GM18909 (cell line): ENCODE data around the gene SSRP1.
"Not testable (repeated sequence)": the region's sequence is repeated elsewhere in the genome, so short reads cannot be mapped to it uniquely, and the experiment has no call there.

Experiments used
- ATAC-seq: cut with Tn5 transposase; IDR thresholded peaks from one replicate; pipeline ENCODE4 v1.9.1; 2021; ENCODE audit warnings: mild to moderate bottlenecking; ENCODE audit not compliant: unreplicated experiment, poor library complexity

The SSRP1 gene

DNA sequence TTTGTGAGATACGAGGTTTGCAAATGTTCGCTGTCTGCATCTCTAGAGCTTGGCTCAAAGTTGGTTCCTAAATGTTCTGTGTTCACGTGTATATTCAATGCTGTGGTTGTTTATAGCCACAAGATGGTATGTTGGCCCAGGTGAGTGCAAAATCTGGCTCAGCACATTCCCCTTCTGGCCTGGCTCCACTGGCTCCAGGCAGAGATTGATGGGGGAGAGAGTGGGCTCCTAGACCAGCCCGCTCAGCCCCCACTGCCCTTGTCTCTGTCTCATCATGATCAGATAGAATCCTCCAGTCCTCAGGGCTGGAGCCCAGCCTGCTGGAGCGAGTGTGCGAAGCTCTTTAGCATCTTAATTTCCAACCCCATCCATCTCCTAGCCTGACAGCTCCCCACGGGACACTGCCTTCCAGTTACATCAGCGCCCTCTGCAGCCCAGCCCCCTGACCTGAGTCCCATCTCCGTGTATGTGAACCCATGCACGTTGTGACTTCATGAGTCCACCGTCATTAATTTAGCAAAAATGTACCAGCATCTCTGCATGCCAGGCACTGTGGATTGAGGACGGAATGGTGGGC lies 4.4 kb upstream of the SSRP1 start:
- no peak for ATAC-seq

DNA sequence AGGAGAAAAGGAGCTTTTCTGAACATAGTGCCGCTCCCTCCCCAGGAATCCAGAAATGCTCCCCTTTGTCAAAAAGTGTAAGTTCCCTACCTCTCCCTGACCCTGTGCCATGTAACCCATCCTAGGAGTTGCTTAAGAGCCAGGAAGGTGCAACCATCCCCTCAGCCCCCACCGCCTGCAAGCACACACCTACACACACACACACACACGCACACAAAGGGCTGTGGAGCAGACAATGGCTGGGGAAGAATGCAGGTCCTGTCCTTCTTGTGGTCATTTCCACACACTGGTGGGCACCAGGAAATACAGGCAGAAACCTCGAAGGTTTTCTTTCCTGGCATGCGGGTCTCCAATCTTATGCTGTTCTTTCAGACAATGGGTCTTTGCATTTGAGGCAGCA lies 3.6 kb upstream of the SSRP1 start:
- ATAC-seq = no peak

DNA sequence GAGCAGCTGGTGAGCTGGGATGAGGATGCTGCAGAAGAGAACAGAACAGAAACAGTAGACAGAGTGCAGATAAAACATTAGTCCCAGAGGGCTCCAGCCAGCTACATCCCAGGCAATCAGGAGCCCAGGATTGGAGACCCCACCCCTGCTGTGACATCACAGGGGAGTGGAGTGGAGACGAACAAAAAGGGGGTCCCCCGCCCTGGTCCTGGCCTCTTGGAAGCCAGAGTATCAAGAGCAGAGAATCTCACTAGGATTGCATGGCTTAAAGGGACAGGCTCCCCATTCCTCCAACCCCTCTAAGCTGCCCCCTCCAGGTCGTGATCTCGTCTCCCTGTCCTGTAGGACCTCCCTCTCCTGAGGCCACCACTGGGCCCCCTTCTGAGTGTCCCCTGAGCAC lies 2.5 kb upstream of the SSRP1 start, which contains the start of gene P2RX3:
Gene P2RX3, plus strand, starts transcription at position 211 of the 400 bp plus-strand sequence. CDS start 199 bp downstream, outside the sequence.
- ATAC-seq = no peak

GRCh38 chr11:57336856-57337255 lies 1.2 kb upstream of the SSRP1 start:
- not testable (repeated sequence) for ATAC-seq

GRCh38 chr11:57336111-57336666 lies 497 bp upstream of the SSRP1 start:
- ATAC-seq = no peak

GRCh38 chr11:57335023-57335342 lies 709 bp downstream of the SSRP1 start:
- no peak for ATAC-seq

GRCh38 chr11:57332694-57333440 lies 2.8 kb downstream of the SSRP1 start:
- no peak for ATAC-seq

DNA sequence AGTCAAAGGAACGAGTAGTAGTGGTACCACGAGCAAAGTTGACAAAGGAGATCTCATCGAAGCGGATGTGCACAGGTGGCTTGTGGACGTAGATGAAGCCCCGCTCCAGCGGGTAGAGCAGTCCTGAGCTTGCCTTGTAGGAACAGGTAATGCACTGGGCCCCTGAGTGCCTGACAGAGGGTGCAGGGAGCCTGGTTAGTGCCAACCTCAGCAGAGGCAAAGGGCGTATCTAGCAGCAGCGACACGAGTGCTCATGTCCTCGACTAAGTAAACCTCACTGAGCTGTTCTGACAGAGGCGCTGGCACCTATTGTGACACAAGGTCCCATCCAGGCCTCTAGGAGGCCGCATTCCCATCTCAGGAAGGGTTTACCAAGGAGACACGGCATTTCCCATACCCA lies 4.0 kb downstream of the SSRP1 start:
- ATAC-seq = no peak

- ATAC-seq = no peak
These were observed 5.7 kb downstream of the SSRP1 start for GRCh38 chr11:57330029-57330428.

- no peak for ATAC-seq
These were observed 8.0 kb downstream of the SSRP1 start for GRCh38 chr11:57327721-57328120.

DNA sequence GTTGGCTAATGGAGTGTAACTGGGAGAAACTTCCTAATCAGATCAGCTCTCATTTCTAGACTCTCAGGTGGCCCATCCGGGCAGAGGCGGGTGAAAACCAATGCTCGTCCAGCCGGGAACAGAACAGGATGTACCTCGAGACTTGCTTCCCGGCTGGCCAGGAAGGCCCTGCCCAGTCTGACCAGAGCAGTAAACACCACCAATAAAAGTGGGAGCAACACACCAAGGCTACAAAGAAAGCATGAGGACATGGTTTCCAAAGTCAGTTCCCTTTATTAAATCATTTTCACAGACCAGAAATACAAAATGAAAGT lies 10.0 kb downstream of the SSRP1 start:
- no peak for ATAC-seq

- peak; percentile 92 for ATAC-seq
These were observed 10.6 kb downstream of the SSRP1 start, which contains the start of gene TNKS1BP1 for GRCh38 chr11:57324886-57325734. TNKS1BP1 (minus strand) TSS chr11:57324952; CDS start chr11:57321885, 3,067 bp downstream.

GRCh38 chr11:57324154-57324885 lies 11.4 kb downstream of the SSRP1 start:
- peak; percentile 15 for ATAC-seq

DNA sequence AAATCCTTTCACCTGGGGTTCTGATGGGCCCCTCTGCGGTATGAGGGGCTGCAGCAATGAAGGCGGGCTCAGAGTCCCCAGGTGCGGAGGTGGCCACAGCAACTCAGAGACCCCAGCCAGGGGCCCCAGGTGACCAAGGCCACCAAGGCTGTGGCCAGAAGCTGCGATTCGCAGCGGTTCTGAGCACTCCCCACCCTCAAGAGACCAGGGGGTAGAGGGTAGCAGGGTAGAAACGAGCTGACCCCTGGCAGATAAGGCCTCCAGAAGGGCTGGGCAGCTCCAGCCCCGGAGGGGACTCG lies 11.9 kb downstream of the SSRP1 start:
- no peak for ATAC-seq

GRCh38 chr11:57323167-57323854 lies 12.4 kb downstream of the SSRP1 start:
- no peak for ATAC-seq

DNA sequence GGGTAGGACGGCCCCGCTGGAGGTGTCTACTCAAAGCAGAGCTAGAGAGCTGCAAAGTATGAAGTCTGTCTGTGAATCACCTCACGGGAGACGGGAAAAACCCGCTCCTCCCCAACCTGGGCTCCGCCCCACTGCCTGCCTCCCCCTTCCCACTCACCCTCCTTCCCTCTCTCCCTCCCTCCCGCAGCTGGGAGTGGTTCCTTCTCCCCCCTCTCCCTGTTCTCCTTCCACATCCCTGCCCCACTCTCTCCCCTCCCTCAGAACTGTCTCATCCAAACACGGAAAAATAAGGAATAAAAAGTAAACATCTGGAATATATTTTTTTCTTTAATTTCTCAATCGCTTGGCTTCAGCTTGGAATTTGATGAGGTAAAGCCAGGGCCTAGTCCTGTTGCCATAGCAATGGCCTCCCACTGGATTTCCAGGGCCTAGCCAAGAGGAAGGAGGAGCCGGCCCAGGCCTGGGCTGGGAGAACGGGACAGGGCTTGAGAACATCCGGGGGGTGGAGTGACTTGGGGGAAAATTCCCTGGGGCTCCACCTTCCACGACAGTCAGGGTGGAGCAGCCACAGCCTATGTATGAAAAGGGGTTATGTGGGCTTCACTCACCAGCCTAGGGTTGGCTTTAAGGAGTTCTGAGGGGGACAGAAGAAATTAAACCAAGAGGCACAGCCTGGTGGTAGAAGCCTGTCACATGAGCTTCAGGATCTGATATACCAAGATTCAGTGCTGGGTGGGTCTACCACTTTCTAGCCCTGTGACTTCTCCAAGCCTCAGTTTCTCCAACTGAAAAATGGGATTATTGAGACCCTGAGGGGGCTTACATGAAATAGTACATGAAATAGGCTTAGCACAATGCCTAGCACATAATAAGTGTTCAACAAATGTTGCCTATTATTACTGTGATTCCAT lies 13.2 kb downstream of the SSRP1 start:
- no peak for ATAC-seq

DNA sequence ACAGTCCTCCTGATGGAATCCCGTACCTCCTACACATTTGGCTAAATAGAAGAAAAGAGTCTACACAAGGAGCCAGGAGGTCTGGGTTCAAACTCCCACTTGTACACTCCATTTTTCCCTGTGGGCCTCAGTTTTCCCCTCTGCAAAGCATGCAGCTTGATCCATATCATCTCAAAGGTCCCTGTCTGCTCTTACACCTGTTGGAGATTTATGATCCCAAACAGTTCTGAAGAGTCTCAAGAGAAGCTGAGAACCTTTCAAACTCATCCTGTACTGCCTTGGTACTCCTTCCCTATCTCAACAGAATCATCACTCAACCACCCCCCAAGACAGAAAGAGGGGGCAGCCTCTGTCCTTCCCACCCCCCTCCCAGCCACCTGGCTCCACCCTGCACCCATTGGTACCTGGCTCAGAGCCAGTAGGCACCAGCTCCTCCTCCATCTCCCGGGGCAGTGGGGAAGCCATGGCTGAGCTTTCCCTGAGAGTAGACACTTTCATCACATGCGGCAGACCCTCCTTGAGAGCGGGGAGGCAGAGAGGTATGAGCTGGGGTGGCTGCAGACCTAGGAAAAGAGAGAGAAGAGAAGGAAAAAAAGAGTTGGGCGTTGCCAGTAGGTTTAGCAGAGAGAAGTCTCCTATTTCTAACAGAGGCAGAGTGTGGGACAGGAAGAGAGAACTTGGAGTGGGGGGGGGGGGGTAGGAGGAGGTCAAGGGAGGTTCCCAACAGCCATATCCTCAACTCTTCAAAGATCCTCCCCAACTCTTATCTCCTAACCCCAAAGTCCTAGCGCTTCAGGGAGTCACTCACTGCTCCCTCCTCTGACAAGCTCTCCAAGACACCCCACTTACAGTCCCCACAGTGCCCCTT lies 14.1 kb downstream of the SSRP1 start:
- ATAC-seq = no peak
